Esophagus squamous epithelium (tissue), 4 donors: ENCODE results near the gene ATRN.

Experiments used
- CTCF ChIP-seq, 6 experiments: fragments of 450-650 bp in 4 of 6; fragments of 200-600 bp in 2 of 6; sonication (generic) in 2 of 6; IDR thresholded peaks; one replicate each; pipeline ENCODE4 v1.5.1; 2016 to 2019; ENCODE audit warnings: antibody characterized with exemption in 6 of 6, mild to moderate bottlenecking in 4 of 6, moderate library complexity in 4 of 6
- POLR2A ChIP-seq, 4 donors: fragments of 450-650 bp; IDR thresholded peaks; one replicate each; pipeline ENCODE4 v1.6.1; 2017; ENCODE audit warnings: antibody characterized with exemption in 4 of 4, mild to moderate bottlenecking in 4 of 4, moderate library complexity in 3 of 4

GRCh38 chr20:3681931-3682781 lies 211.3 kb downstream of the ATRN start, which contains the start of gene ADAM33:
- peak in 2 of 4 donors; percentile 28 to 32 for TF ChIP-seq POLR2A (IDR thresholded peaks at IDR 0.05)
- TF ChIP-seq CTCF (IDR thresholded peaks at IDR 0.05): no peak
